GM23338 (cell line): Measurements from ENCODE around the gene SND1. TPM values are rescaled to one million over a fixed set of nuclear protein-coding genes. Genes with fewer than 3 reads are reported as not detected.

Experiments used
- ATAC-seq: fragments of 200-7000 bp; cut with Tn5 transposase; 3 replicates; pipeline ENCODE4 v1.9.1; 2020
- DNase-seq: peaks from one replicate; pipeline ENCODE4 v3.0.0-alpha.2; 2015; ENCODE audit warnings: low spot score
- H2AFZ ChIP-seq: fragments of 200-600 bp; sonication (generic); 2 replicates; pipeline ENCODE4 v1.8.0; 2016; ENCODE audit warnings: antibody characterized with exemption, mild to moderate bottlenecking, moderate library complexity
- H3F3A ChIP-seq: fragments of 200-600 bp; sonication (generic); replicated peaks from 2 replicates; pipeline ENCODE4 v1.8.0; 2017; ENCODE audit warnings: antibody characterized with exemption, mixed run types, low read depth
- H3K27ac ChIP-seq: fragments of 200-600 bp; sonication (generic); 2 replicates; pipeline ENCODE4 v1.6.1; 2016; ENCODE audit warnings: low read depth
- H3K27me3 ChIP-seq: fragments of 200-600 bp; sonication (generic); 2 replicates; pipeline ENCODE4 v1.8.0; 2016; ENCODE audit warnings: mild to moderate bottlenecking, mixed run types, moderate library complexity; ENCODE audit not compliant: insufficient read depth
- H3K36me3 ChIP-seq: fragments of 200-600 bp; sonication (generic); 2 replicates; pipeline ENCODE4 v1.8.0; 2016; ENCODE audit warnings: mild to moderate bottlenecking; ENCODE audit not compliant: insufficient read depth
- H3K4me1 ChIP-seq: fragments of 200-600 bp; sonication (generic); 2 replicates; pipeline ENCODE4 v1.8.0; 2016; ENCODE audit warnings: mild to moderate bottlenecking, moderate library complexity; ENCODE audit not compliant: insufficient read depth
- H3K4me2 ChIP-seq: fragments of 200-600 bp; sonication (generic); 2 replicates; pipeline ENCODE4 v1.7.1; 2017; ENCODE audit warnings: mixed run types
- H3K4me3 ChIP-seq: fragments of 200-600 bp; sonication (generic); 2 replicates; pipeline ENCODE4 v1.6.1; 2016; ENCODE audit warnings: mixed run types
- H3K79me2 ChIP-seq: fragments of 200-600 bp; sonication (generic); replicated peaks from 2 replicates; pipeline ENCODE4 v1.8.0; 2017; ENCODE audit warnings: mild to moderate bottlenecking; ENCODE audit not compliant: insufficient read depth
- H3K9me2 ChIP-seq: fragments of 200-600 bp; sonication (generic); 2 replicates; pipeline ENCODE4 v1.8.0; 2017; ENCODE audit not compliant: insufficient read depth
- H4K20me1 ChIP-seq: fragments of 200-600 bp; sonication (generic); replicated peaks from 2 replicates; pipeline ENCODE4 v1.8.0; 2017; ENCODE audit warnings: mild to moderate bottlenecking; ENCODE audit not compliant: insufficient read depth
- H3K27ac Mint-ChIP-seq: 2 replicates; pipeline ENCODE4 v1.8.0; 2020; ENCODE audit warnings: inconsistent platforms, mild to moderate bottlenecking, moderate library complexity, mixed read lengths
- H3K27me3 Mint-ChIP-seq: 3 replicates; pipeline ENCODE4 v1.8.0; 2022; ENCODE audit warnings: low read depth, mild to moderate bottlenecking, moderate library complexity, mixed read lengths, inconsistent platforms; ENCODE audit not compliant: insufficient read depth, poor library complexity
- H3K36me3 Mint-ChIP-seq: 3 replicates; pipeline ENCODE4 v1.8.0; 2021; ENCODE audit warnings: low read depth, mild to moderate bottlenecking, inconsistent platforms, moderate library complexity, mixed read lengths
- H3K4me1 Mint-ChIP-seq: 3 replicates; pipeline ENCODE4 v1.8.0; 2020; ENCODE audit warnings: mild to moderate bottlenecking, inconsistent platforms, mixed read lengths
- H3K4me3 Mint-ChIP-seq: 3 replicates; pipeline ENCODE4 v1.8.0; 2021; ENCODE audit warnings: moderate library complexity, mild to moderate bottlenecking, inconsistent platforms, mixed read lengths
- H3K9me3 Mint-ChIP-seq: 3 replicates; pipeline ENCODE4 v1.8.0; 2020; ENCODE audit warnings: moderate library complexity, mild to moderate bottlenecking, inconsistent platforms, mixed read lengths
- CREB1 ChIP-seq: fragments of 250-450 bp; sonication (Bioruptor Pico); IDR thresholded peaks from 2 replicates; pipeline ENCODE4 v1.5.0; 2020; ENCODE audit warnings: low read depth, mild to moderate bottlenecking, moderate library complexity
- EZH2 ChIP-seq: fragments of 200-600 bp; sonication (generic); IDR thresholded peaks from one replicate; pipeline ENCODE4 v1.8.0; 2017; ENCODE audit warnings: antibody characterized with exemption, mild to moderate bottlenecking, low read depth; ENCODE audit not compliant: unreplicated experiment
- EZH2phosphoT487 ChIP-seq: fragments of 200-600 bp; sonication (generic); IDR thresholded peaks from one replicate; pipeline ENCODE4 v1.8.1; 2018; ENCODE audit warnings: antibody characterized with exemption; ENCODE audit not compliant: unreplicated experiment
- JUNB ChIP-seq: IDR thresholded peaks from one replicate; pipeline ENCODE4 v1.6.1; 2016; ENCODE audit warnings: antibody characterized with exemption; ENCODE audit not compliant: unreplicated experiment
- NANOG ChIP-seq: IDR thresholded peaks from 2 replicates; pipeline ENCODE4 v1.6.1; 2016; ENCODE audit warnings: antibody characterized with exemption, borderline replicate concordance
- POLR2AphosphoS5 ChIP-seq: IDR thresholded peaks from 2 replicates; pipeline ENCODE4 v1.6.1; 2016; ENCODE audit warnings: antibody characterized with exemption, low read depth
- STAT1 ChIP-seq: IDR thresholded peaks from one replicate; pipeline ENCODE4 v1.6.1; 2016; ENCODE audit warnings: antibody characterized with exemption; ENCODE audit not compliant: unreplicated experiment
- ZNF114 ChIP-seq: fragments of 250-450 bp; sonication (Bioruptor Pico); IDR thresholded peaks from 2 replicates; pipeline ENCODE4 v1.5.0; 2020; ENCODE audit warnings: mild to moderate bottlenecking, moderate library complexity
- ZNF331 ChIP-seq: fragments of 250-450 bp; sonication (Bioruptor Pico); IDR thresholded peaks from 2 replicates; pipeline ENCODE4 v1.5.0; 2020; ENCODE audit warnings: low read depth, mild to moderate bottlenecking, moderate library complexity
- polyA plus RNA-seq: library from polyadenylated mRNA; unstranded; fragments of >200 nt; fragmentation: Nextera tagmentation; extraction: Ambion mirVana; gene quantifications from 2 replicates; pipeline ENCODE4 v1.2.1, GENCODE V29; 2016
- total RNA-seq: library from RNA; depleted of rRNA; stranded (reverse); fragments of >200 nt; shearing (Covaris generic); gene quantifications from 2 replicates; pipeline ENCODE4 v1.2.3, GENCODE V29; 2014
- TF ChIP-seq, protein P1 (sequence below): IDR thresholded peaks from one replicate; pipeline ENCODE4 v1.6.1; 2018; ENCODE audit warnings: antibody characterized with exemption; ENCODE audit not compliant: unreplicated experiment
- TF ChIP-seq, protein P2 (sequence below): IDR thresholded peaks from 2 replicates; pipeline ENCODE4 v1.6.1; 2016; ENCODE audit warnings: antibody characterized with exemption
- TF ChIP-seq, protein P3 (sequence below), 2 experiments: fragments of 200-600 bp in 1 of 2; sonication (generic) in 1 of 2; conservative IDR thresholded peaks; 2 replicates each; pipeline versions ENCODE4 v1.5.1 to v1.6.1; 2016 to 2017; ENCODE audit warnings: antibody characterized with exemption in 2 of 2, low read depth in 2 of 2, mild to moderate bottlenecking in 2 of 2, moderate library complexity in 1 of 2

SND1 gene
- total and polyA plus RNA-seq, 2 experiments from 2014 or later: 107 to 254 TPM

DNA sequence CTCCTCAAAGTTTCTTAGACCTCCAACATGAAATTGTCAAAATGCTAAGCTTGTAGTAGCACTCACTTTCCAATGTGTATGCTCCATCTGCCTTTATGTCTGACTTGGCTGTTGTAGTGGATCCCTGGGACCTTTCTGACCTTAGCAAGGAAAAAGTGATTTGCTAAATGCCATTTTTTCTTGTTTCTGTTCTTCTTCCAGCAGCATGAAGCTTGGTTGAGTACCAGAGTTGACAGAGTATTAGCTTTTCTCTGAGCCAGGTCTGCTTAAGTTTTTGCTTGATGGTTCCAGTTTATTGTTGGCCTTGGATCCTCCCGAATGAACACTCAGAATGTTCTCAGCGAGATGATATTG is 168.7 kb downstream of the SND1 start (continued):
- TF ChIP-seq ZNF331 (CRISPR knock-in tag) (no peak), POLR2AphosphoS5 (no peak)
- TF ChIP-seq, protein P1, sequence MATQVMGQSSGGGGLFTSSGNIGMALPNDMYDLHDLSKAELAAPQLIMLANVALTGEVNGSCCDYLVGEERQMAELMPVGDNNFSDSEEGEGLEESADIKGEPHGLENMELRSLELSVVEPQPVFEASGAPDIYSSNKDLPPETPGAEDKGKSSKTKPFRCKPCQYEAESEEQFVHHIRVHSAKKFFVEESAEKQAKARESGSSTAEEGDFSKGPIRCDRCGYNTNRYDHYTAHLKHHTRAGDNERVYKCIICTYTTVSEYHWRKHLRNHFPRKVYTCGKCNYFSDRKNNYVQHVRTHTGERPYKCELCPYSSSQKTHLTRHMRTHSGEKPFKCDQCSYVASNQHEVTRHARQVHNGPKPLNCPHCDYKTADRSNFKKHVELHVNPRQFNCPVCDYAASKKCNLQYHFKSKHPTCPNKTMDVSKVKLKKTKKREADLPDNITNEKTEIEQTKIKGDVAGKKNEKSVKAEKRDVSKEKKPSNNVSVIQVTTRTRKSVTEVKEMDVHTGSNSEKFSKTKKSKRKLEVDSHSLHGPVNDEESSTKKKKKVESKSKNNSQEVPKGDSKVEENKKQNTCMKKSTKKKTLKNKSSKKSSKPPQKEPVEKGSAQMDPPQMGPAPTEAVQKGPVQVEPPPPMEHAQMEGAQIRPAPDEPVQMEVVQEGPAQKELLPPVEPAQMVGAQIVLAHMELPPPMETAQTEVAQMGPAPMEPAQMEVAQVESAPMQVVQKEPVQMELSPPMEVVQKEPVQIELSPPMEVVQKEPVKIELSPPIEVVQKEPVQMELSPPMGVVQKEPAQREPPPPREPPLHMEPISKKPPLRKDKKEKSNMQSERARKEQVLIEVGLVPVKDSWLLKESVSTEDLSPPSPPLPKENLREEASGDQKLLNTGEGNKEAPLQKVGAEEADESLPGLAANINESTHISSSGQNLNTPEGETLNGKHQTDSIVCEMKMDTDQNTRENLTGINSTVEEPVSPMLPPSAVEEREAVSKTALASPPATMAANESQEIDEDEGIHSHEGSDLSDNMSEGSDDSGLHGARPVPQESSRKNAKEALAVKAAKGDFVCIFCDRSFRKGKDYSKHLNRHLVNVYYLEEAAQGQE: no peak

DNA sequence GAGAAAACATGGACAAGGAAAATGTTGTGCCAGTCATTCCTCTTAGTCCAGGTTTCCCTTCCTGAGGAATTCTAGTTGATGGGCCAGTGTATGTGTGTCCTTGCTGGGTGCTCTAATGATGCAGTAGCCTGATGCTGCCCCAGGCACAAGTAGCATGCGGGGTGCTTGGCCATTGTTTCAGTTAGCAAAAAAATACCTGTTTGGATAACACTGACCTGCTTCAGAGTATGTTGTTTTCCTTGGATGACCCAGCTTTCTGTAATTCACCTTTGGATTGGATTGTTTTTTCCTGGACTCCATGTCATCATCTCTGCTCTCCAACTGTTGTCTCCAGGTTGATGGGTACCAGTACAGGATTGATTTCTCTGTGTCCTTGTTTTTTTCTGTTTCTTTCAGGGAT is 169.2 kb downstream of the SND1 start:
- no peak overlapping the region for H3K4me2 ChIP-seq
- peaks cover 53% of the 10 kb centered on the region for H3K4me1 Mint-ChIP-seq
- peaks cover 32% of the 10 kb centered on the region for H4K20me1 ChIP-seq
- TF ChIP-seq, protein P1: no peak
- TF ChIP-seq ZNF114 (CRISPR knock-in tag) (no peak), CREB1 (CRISPR knock-in tag) (no peak), POLR2AphosphoS5 (no peak), ZNF331 (CRISPR knock-in tag) (no peak), STAT1 (no peak), EZH2phosphoT487 (no peak), EZH2 (no peak), NANOG (no peak), JUNB (no peak)
- TF ChIP-seq, protein P2, sequence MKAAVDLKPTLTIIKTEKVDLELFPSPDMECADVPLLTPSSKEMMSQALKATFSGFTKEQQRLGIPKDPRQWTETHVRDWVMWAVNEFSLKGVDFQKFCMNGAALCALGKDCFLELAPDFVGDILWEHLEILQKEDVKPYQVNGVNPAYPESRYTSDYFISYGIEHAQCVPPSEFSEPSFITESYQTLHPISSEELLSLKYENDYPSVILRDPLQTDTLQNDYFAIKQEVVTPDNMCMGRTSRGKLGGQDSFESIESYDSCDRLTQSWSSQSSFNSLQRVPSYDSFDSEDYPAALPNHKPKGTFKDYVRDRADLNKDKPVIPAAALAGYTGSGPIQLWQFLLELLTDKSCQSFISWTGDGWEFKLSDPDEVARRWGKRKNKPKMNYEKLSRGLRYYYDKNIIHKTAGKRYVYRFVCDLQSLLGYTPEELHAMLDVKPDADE: no peak
- TF ChIP-seq, protein P3, sequence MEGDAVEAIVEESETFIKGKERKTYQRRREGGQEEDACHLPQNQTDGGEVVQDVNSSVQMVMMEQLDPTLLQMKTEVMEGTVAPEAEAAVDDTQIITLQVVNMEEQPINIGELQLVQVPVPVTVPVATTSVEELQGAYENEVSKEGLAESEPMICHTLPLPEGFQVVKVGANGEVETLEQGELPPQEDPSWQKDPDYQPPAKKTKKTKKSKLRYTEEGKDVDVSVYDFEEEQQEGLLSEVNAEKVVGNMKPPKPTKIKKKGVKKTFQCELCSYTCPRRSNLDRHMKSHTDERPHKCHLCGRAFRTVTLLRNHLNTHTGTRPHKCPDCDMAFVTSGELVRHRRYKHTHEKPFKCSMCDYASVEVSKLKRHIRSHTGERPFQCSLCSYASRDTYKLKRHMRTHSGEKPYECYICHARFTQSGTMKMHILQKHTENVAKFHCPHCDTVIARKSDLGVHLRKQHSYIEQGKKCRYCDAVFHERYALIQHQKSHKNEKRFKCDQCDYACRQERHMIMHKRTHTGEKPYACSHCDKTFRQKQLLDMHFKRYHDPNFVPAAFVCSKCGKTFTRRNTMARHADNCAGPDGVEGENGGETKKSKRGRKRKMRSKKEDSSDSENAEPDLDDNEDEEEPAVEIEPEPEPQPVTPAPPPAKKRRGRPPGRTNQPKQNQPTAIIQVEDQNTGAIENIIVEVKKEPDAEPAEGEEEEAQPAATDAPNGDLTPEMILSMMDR (conservative IDR thresholded peaks at IDR 0.05; ENCODE audit: low read depth in 2 of 2): no peak

More for the DNA sequence above, 169.2 kb downstream of the SND1 start:
- H3K27me3 Mint-ChIP-seq: peaks cover 3% of the 10 kb centered on the region
- Histone ChIP-seq H3K79me2 (peaks cover 71% of the 10 kb centered on the region), H3K4me3 (no peak overlapping the region), H3K9me2 (no peaks in the 10 kb centered on the region), H2AFZ (no peak overlapping the region), H3K4me1 (peaks cover 36% of the 10 kb centered on the region), H3K27me3 (no peaks in the 10 kb centered on the region), H3K27ac (no peak overlapping the region), H3F3A (no peaks in the 10 kb centered on the region), H3K36me3 (no peaks in the 10 kb centered on the region)
- ATAC-seq: peak; percentile 67
- H3K27ac Mint-ChIP-seq: no peak overlapping the region
- H3K36me3 Mint-ChIP-seq: no peaks in the 10 kb centered on the region
- no peak overlapping the region for H3K4me3 Mint-ChIP-seq
- no peaks in the 10 kb centered on the region for H3K9me3 Mint-ChIP-seq
- DNase-seq: peak; percentile 19
